A673 (cell line): Measurements from ENCODE around the gene ARRDC2. TPM values are rescaled to one million over a fixed set of nuclear protein-coding genes. Genes with fewer than 3 reads are reported as not detected.
A peak's percentile ranks its signal among the peaks of the same experiment; 100 is the strongest.

ENCODE experiments used
- BruUV-seq: library from RNA; stranded (reverse); fragments of 400-500 nt; replicated peaks from 2 replicates; lab custom pipeline; 2021; lab: Mats Ljungman, UMichigan
- CTCF ChIA-PET: fragments of 300-600 bp; sonication (Branson Sonifier 250); formaldehyde crosslinking; loops from one replicate; lab custom pipeline; 2022; ENCODE audit warnings: antibody characterized with exemption; lab: Charles Lee
- POLR2A ChIA-PET: fragments of 300-600 bp; sonication (Branson Sonifier 250); formaldehyde crosslinking; loops from one replicate; lab custom pipeline; 2022; ENCODE audit warnings: antibody characterized with exemption; ENCODE audit not compliant: low non-redundant PET; lab: Charles Lee
- DNase-seq: peaks from one replicate; pipeline ENCODE4 v3.0.0-alpha.2; 2015; ENCODE audit warnings: low spot score
- H3K27ac ChIP-seq: fragments of 200-600 bp; sonication (generic); 2 replicates; pipeline ENCODE4 v1.5.1; 2016; ENCODE audit warnings: mixed run types, low read depth, mild to moderate bottlenecking, mixed read lengths, antibody characterized with exemption, low read length; ENCODE audit not compliant: poor library complexity, severe bottlenecking
- H3K27me3 ChIP-seq: fragments of 200-600 bp; sonication (generic); replicated peaks from 2 replicates; pipeline ENCODE4 v1.6.1; 2017; ENCODE audit warnings: mixed run types, low read depth, mild to moderate bottlenecking, mixed read lengths, antibody characterized with exemption, low read length; ENCODE audit not compliant: insufficient read depth, poor library complexity
- H3K36me3 ChIP-seq: fragments of 200-600 bp; sonication (generic); 2 replicates; pipeline ENCODE4 v1.6.1; 2016; ENCODE audit warnings: mixed run types, mild to moderate bottlenecking, mixed read lengths, antibody characterized with exemption, low read length; ENCODE audit not compliant: insufficient read depth, poor library complexity, severe bottlenecking
- H3K4me1 ChIP-seq: fragments of 200-600 bp; sonication (generic); 2 replicates; pipeline ENCODE4 v1.6.1; 2017; ENCODE audit warnings: mixed run types, mild to moderate bottlenecking, mixed read lengths, antibody characterized with exemption, low read length; ENCODE audit not compliant: insufficient read depth, poor library complexity, severe bottlenecking
- H3K4me3 ChIP-seq: fragments of 200-600 bp; sonication (generic); 2 replicates; pipeline ENCODE4 v1.5.1; 2016; ENCODE audit warnings: low read depth, mixed run types, mild to moderate bottlenecking, mixed read lengths, low read length; ENCODE audit not compliant: poor library complexity, severe bottlenecking
- H3K9me3 ChIP-seq: fragments of 200-600 bp; sonication (generic); 2 replicates; pipeline ENCODE4 v1.6.1; 2016; ENCODE audit warnings: mixed run types, low read depth, mild to moderate bottlenecking, mixed read lengths, antibody characterized with exemption, low read length; ENCODE audit not compliant: poor library complexity, severe bottlenecking
- CTCF ChIP-seq: fragments of 300-800, 200-600 bp; sonication (generic); conservative IDR thresholded peaks from 2 replicates; pipeline ENCODE4 v1.5.1; 2017; ENCODE audit warnings: low read depth, mild to moderate bottlenecking, antibody characterized with exemption, low read length, moderate library complexity, mixed read lengths
- EZH2 ChIP-seq: fragments of 200-600 bp; sonication (generic); IDR thresholded peaks from 2 replicates; pipeline ENCODE4 v1.6.1; 2017; ENCODE audit warnings: borderline replicate concordance, low read depth, mild to moderate bottlenecking, mixed read lengths, antibody characterized with exemption, low read length; ENCODE audit not compliant: poor library complexity, severe bottlenecking
- intact Hi-C: fragments of 100-400 bp; cut with micrococcal nuclease; formaldehyde crosslinking; loops from one replicate; pipeline ENCODE4 v1.10.0; 2022; ENCODE audit not compliant: unreplicated experiment
- total RNA-seq: library from RNA; stranded (reverse); gene quantifications from 2 replicates; pipeline ENCODE4 v1.2.3, GENCODE V29; 2021

Gene ARRDC2
- total RNA-seq, 1 experiment from 2014 or later: 11.7 TPM

- Histone ChIP-seq H3K36me3 (peaks cover 36% of the 10 kb centered on the region), H3K27me3 (no peaks in the 10 kb centered on the region), H3K9me3 (no peaks in the 10 kb centered on the region), H3K4me3 (no peak overlapping the region), H3K4me1 (peaks cover 8% of the 10 kb centered on the region), H3K27ac (no peak overlapping the region)
- ChIA-PET CTCF (no interaction called here), POLR2A (no interaction called here)
- intact Hi-C loops: no loop called here
- TF ChIP-seq CTCF (no peak), EZH2 (no peak)
- no TSS peak for BruUV-seq
- no peak for DNase-seq
Measured at GRCh38 chr19:18010149-18010548, 2.2 kb downstream of the ARRDC2 start.

- Histone ChIP-seq H3K4me3 (no peak overlapping the region), H3K27ac (no peak overlapping the region), H3K36me3 (peaks cover 41% of the 10 kb centered on the region), H3K9me3 (no peaks in the 10 kb centered on the region), H3K4me1 (peaks cover 6% of the 10 kb centered on the region), H3K27me3 (no peaks in the 10 kb centered on the region)
- BruUV-seq: TSS peak; percentile 39
- ChIA-PET POLR2A (no interaction called here), CTCF (no interaction called here)
- DNase-seq: no peak
- intact Hi-C loops: no loop called here
- TF ChIP-seq CTCF: no peak
- TF ChIP-seq EZH2: no peak
Measured at GRCh38 chr19:18013210-18014111, 5.5 kb downstream of the ARRDC2 start.

DNA sequence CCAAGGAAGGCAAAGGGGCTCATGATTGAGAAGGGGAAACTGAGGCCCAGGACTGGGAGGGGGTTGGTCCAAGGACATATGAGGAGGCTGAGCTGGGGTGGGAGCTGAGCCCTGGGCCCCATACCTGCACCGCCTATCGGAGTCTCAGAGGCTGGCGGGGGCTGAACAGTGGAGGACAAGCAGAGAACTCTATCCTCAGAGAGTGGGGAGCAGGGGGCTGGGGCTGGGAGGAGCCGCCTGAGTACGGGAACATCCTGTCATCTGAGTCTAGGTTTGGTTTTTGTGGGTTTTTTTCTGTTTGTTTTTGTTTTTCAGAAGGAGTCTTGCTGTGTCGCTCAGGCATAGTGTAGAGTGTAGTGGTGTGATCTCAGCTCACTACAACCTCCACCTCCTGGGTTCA lies 6.2 kb downstream of the ARRDC2 start:
- POLR2A ChIA-PET: no interaction called here
- CTCF ChIA-PET: interaction anchor here (0.7 kb wide), 1 partner anchor 50 kb away, joined by 5 read pairs; no protein-coding TSS in a partner anchor
- intact Hi-C loops: no loop called here

More for the DNA sequence above, 6.2 kb downstream of the ARRDC2 start:
- no peak for DNase-seq
- H3K4me1 ChIP-seq: peaks cover 6% of the 10 kb centered on the region
- no TSS peak for BruUV-seq
- H3K36me3 ChIP-seq: peaks cover 36% of the 10 kb centered on the region
- no peaks in the 10 kb centered on the region for H3K27me3 ChIP-seq
- H3K4me3 ChIP-seq: no peak overlapping the region
- no peak for TF ChIP-seq EZH2
- no peak for TF ChIP-seq CTCF
- no peak overlapping the region for H3K27ac ChIP-seq
- H3K9me3 ChIP-seq: no peaks in the 10 kb centered on the region
